DMS79 (cell line): ENCODE results near the gene YPEL3.

Experiments used
- DNase-seq: peaks from one replicate; lab custom pipeline; 2025; lab: John Stamatoyannopoulos, UW

The YPEL3 gene

GRCh38 chr16:30090610-30091331, 5.2 kb downstream of the YPEL3 start:
- DNase-seq: no peak

- DNase-seq: no peak
Observed at GRCh38 chr16:30088832-30089624, 7.0 kb downstream of the YPEL3 start.

GRCh38 chr16:30088237-30088831, 7.7 kb downstream of the YPEL3 start:
- no peak for DNase-seq

GRCh38 chr16:30087181-30087898, 8.7 kb downstream of the YPEL3 start:
- DNase-seq: no peak

- DNase-seq: no peak
Observed at GRCh38 chr16:30086291-30087140, 9.5 kb downstream of the YPEL3 start.

- no peak for DNase-seq
Observed at GRCh38 chr16:30085820-30086219, 10.2 kb downstream of the YPEL3 start.

GRCh38 chr16:30085247-30085646, 10.8 kb downstream of the YPEL3 start:
- no peak for DNase-seq

- no peak for DNase-seq
Observed at GRCh38 chr16:30084816-30085159, 11.2 kb downstream of the YPEL3 start.

- no peak for DNase-seq
Observed at GRCh38 chr16:30084096-30084815, 11.8 kb downstream of the YPEL3 start.

GRCh38 chr16:30083216-30084055, 12.6 kb downstream of the YPEL3 start:
- no peak for DNase-seq

- DNase-seq: no peak
Observed at GRCh38 chr16:30082545-30083090, 13.4 kb downstream of the YPEL3 start.

- no peak for DNase-seq
Observed at GRCh38 chr16:30079480-30079879, 16.5 kb downstream of the YPEL3 start.

GRCh38 chr16:30078744-30079143, 17.3 kb downstream of the YPEL3 start:
- no peak for DNase-seq

GRCh38 chr16:30077656-30078055, 18.4 kb downstream of the YPEL3 start:
- no peak for DNase-seq

- no peak for DNase-seq
Observed at GRCh38 chr16:30076276-30076791, 19.7 kb downstream of the YPEL3 start.

- DNase-seq: peak; percentile 46
Observed at GRCh38 chr16:30075503-30076275, 20.3 kb downstream of the YPEL3 start, which contains the start of gene PPP4C. Gene PPP4C (plus strand): TSS chr16:30075994. CDS start chr16:30076378, 384 bp downstream.

GRCh38 chr16:30070490-30070889, 25.5 kb downstream of the YPEL3 start:
- no peak for DNase-seq
